NCI-H524 treated with DMSO at 0.1 percent for 48 hours (cell line): ENCODE measurements around the gene CIP2A.

Experiments
- DNase-seq: peaks from one replicate; lab custom pipeline; 2025; lab: John Stamatoyannopoulos, UW

CIP2A gene

DNA sequence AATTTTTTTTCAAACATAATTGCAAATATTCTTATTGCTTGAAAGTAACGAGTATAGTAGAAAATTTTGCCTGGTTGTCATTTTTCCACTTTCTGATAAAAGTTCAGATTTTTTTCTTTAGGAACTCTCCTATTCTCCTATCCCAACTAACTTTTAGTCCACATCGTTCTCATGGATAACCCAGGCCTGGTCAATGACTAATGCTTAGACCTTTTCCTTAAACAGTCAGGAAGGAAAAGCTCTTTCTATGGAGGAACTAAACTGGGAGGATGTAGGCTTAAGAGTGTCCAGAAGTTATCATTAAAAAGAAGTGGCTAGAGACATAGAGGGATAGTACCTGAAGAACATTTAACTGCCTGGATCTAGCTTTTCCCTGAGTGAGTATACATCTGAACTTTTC lies 26.7 kb downstream of the CIP2A start:
- DNase-seq: no peak

DNA sequence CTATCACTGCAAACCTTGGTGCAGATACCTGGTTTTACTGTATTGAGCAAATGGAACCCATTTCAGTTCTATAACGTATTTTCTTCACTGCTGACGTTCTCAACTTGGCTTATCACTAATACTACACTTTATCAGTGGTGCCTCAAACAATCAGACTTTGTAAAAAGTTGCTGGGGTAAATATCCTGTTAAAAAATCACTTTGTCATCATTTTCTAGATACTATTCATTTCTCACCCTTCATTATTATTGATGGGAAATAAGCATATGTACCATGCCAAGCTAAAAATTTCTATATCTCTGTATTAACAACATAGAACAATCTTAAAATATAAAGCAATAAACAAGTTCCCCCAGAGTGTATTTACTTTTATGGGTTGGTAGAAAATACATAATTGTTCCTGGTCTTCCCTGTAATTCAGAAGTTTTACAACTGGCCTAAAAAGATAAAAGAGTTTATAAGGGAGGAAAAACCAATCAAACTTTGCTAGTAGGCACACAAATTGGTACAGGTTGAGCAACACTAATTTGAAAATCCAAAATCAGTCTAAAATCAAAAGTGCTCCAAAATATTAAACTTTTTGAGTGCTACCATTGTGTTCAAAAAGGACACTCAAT lies 33.2 kb downstream of the CIP2A start:
- no peak for DNase-seq

DNA sequence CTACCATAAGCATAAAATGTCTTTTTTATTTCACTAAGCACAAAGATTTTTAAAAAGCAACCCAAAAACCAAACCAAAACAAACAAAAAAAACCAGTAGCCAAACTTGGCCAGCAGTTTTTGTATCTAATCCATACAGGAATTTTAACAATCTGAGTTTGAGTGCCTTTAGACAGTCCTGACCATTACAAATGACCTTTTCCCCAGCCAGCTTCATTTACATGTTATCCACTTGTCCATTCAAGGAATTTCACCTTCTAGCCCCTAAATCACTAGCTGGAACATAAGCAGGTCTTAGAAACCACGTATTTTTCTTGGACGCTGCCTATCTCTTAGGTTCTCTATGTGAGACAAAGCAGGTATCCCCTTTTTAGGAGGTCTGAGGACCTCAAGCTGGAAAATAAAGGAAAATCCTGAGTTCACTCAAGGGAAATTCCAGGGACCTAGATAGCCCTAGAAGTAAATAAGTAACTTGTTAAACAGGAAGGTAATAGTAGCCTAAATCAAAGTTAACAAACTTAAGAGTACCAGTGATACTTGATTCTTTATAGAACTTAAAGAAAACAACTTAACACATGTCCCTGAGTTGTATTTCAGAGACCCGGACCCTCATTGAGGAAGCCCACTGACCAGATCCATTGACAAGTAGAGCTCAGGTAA lies 34.2 kb downstream of the CIP2A start:
- no peak for DNase-seq

DNA sequence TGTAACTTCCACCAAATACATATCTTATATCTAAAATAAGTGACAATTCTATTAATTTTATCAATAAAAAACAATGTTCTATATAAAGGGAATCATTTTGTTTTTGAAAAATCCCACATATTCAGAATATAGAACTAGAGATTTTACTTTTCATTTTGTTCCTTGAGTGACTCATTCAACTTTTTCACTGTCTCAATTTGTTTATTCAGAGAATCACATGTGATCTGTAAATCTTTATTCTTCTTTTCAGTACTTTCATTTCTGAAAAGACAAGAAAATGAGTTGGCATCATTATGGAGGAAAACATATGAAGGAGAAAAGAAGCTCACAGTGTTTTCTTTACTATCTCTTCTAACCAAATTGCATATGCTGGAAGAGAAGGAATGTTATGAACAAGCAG lies 35.0 kb downstream of the CIP2A start:
- DNase-seq: no peak

DNA sequence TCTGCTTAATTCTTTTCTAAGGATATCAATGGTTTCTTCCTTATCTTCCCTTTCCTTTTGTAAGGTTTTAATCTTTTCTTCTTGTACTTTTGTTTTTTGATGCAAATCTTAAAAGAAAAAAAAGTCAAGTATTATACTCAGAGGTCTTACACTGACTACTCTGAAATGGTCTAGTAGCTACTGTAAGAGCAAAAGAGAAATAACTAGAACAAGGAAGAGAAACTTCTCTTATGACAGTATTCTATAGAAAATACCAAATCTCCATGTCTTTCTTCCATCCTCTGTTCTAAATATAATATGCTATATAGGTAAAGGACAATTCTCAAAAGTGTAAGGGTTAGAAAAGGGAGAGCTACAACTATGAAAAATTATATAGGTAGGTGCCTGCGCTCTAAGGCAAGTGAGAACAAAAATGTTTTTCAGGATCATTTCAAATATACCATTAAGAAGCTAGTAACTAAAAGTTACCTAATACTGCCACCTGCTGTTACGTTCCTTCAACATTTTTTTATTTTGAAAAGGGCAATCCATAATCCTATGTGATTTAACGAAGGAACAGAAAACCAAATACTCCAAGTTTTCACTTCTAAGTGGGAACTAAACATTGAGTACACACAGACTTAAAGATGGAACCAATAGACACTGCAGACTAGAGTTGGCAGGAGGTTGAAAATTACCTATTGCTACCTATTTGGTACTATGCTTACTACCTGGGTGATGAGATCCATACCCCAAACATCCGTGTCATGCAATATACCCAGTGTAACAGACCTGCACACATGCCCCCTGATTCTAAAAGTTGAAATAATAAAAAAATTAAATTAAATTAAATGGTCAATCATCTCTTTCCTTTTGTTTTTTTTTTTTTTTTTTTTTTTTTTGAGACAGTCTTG lies 36.7 kb downstream of the CIP2A start:
- peak; percentile 20 for DNase-seq

DNA sequence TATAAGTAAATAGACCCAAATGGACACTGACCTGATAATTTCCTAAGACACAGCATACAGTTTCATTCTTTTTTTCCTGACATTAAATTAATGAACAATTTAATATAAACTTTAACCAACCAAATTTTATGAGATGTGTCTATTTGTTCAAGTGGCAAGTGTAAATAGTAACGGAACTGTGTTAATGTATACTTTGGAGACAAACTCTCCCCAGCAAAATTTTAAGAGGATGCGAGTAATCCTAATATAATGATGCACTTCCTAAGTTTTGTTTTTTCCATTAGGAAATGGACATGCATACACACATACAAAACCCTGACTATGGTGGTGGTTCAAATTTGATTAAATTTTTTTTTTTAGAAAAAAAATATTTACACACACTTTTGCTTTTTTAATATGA lies 40.4 kb downstream of the CIP2A start:
- no peak for DNase-seq

DNA sequence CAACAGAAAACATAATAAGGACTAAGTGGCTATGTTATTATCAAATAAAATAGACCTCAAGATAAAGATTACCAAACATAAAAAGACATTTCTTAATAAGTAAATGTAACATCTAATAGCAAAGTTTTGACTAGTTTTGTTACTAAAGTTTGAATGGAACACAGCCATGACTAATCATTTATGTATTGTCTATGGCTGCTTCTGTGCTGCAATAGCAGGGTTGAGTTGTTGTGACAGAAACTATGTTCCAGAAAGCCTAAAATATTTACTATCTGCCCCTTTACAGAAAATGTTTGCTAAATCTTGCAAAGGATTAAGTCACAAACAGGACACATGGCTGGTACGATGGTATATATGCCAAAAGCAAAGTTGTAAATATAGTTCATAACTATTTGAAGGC lies 40.9 kb downstream of the CIP2A start:
- DNase-seq: no peak

DNA sequence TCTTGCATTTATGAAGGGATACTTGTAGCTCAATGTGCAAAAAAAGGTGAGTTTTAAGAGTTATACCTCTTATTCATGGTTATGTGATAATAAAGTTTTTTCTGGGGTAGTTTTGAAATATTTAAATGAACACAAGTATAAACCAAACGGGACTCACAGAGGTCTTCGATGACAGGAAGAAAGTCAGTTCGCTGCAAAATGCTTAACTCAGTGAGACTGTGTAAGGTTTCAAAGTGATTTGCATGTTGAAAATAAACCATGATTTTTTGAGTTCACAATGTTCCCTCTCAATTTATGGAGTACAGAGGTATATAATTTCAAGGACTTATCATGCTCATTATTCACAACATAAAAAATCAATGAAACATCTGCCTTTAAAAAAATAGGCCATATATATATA lies 42.5 kb downstream of the CIP2A start:
- DNase-seq: no peak

DNA sequence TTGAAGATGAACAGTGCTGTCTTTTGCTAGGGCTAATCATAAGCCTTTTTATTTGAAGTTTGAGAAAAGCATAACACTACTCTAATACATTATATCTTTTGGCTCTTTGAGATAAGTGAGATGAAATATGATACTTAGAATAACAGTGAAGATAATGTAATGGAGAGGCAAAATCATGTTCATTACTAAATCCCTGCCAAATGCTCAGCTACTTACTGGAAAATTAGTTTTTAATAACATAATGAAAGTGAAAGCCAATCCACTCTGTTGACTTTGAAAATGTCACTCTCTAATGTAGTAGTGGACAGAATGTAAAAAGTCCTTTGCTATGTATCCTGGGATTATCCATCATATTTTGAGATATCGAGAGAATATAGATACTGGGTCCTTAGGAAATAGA lies 43.0 kb downstream of the CIP2A start:
- DNase-seq: peak; percentile 61

DNA sequence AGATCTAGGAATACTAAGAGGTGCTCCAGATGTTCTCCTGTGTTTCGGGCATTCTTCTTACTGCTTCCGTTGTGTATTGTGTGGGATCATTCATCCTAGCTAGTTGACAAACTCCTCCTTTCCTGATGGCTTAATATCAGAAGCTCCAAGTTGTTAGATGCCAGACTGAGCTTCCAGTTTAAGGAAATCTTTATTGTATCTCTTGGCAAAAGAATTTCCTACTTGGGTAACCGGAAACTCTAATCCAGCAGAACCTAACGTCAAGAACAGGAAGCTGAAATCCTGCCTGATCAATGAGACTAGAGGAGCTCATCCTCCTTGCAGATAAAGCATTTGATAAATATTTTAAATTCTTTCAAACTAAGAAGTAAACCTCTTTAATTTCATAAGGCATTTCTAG lies 51.2 kb downstream of the CIP2A start:
- DNase-seq: no peak

DNA sequence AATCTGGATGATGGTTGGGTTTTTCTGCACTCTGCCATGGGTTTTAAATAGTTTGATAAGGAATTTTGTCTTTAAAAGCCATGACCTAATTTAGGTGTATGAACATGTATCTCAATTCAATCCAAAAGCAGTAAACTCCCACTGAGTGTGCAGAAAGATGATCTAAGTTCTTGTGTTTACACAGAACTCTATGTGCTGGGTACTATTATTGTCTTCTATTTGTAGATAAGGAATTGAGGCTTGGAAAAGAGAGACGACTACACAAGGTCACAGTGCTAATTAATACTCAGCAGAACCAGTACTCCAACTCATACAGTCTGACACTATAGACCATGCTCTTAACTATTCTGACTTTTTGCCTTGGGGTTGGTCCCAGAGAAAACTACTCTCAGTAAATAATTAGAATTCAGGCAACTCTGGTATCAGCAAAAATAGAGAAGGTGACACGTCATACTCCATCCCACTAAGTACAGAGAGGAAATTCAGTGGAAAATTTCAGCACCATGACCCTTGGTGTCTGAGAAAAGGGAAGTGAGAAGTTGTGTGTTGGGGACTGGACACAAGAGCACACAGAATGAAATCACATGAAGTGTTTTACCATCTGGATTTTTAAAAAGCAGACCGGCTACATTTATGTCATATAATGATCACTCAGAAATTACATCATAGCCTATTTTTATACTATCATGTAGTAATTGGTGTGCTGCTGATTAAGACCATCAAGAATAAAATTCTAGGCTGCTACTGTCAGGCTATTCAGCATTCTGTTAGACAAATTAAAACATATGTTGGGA lies 60.6 kb downstream of the CIP2A start:
- DNase-seq: no peak

DNA sequence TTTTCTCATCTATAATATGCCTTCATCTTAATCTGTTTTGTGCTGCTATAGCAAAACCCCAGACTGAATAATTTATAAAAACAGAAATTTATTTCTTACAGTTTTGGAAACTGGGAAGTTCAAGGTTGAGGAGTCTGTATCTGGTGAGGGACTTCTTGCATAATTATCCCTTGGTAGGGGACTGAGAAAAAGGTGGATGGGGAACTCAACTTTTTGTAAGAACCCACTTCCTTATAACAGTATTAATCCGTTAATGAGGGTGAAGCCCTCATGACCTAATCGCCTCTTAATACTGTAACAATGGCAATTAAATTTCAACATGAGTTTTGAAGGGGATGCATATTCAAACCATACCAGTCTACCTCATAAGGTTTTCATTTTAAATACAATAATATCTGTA lies 61.4 kb downstream of the CIP2A start:
- no peak for DNase-seq

DNA sequence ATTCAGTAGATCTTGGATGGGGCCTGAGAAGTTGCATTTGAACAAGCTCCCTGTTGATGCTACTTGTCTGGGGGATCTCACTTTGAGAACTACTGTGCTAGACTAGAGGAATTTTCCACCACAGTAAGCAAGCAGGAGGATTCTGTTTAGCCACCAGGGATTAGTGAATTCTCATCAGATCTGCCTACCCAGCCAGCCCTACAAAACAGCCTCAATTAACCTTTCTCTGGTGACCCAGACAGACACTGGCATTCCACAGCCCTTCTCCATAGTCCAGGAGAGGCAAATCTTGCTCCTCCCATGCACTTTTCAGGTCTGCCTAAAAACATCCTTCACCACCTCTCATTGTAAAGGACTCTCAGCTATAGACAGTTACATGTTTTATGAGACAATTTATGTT lies 62.1 kb downstream of the CIP2A start:
- DNase-seq: no peak

DNA sequence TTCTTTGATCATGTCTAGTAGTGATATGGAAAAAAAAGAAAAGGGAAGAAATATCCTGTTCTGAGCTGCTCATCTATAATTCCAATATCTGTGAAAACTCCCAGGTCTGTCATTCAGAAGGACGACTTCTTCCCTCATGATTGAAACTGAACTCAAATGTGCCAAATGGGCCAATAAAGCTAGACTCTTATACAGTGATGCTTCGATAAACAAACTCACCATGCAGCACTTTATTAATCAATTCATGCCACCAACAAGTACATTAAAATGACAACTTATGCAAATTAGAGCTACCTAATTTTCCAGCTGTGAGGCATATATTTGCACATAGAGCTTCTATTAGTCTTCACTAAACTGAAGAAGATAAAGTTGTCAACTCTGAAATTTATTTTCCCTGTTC lies 63.3 kb downstream of the CIP2A start:
- no peak for DNase-seq

DNA sequence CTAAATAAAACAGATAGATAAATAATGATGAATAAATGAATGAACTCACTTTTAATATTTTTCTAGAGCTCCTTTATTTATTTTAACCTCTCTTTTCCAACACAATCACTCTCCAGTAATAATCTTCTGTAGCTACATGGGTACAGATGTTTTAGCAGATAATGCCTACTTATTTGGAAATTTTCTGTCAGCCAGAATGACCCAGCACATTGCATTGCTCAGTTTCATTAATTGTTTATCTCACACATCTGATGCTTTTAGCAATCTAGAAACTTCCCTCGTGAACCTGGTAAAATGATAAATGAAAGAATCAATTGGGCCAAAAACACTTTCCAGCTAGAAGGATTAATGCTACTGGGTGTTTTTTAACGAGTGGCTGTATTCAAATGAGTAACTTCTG lies 64.0 kb downstream of the CIP2A start:
- DNase-seq: no peak

DNA sequence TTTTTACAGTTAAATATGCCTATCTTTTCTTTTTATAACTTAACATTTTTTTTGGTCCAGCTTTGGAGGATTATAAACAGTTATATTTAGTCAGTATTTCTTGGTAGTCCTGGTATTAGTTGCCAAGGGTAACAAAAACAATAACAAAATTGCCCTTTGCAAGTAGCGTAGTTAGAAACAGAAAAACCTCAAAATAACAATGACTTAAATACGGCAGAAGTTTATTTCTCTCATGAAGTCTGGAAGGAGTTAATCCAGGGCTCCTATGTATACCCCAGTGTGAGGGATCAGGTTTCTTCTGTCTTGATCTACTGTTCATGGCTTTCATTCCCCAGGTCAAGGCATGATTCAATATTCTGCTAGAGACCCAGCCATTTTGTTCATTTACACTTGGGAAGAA lies 64.7 kb downstream of the CIP2A start:
- no peak for DNase-seq

DNA sequence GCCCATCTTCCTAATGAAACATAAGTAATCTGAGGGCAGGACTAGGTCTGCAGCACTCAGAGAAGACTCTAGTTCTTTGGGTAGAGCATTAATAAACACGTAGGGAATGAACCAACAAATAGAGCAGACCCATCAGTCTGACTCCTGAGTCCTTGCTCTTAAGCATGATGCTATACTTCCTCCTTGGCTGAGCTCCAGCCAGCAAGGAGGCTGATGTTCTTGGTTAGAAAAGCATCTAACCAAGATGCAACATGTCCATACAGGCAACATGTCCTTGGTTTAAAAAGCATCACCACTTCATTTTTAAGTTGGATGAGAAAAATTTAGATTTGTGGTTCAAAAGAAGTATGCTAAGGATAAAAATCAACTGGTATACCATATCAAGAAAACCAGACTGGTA lies 70.3 kb downstream of the CIP2A start:
- no peak for DNase-seq

DNA sequence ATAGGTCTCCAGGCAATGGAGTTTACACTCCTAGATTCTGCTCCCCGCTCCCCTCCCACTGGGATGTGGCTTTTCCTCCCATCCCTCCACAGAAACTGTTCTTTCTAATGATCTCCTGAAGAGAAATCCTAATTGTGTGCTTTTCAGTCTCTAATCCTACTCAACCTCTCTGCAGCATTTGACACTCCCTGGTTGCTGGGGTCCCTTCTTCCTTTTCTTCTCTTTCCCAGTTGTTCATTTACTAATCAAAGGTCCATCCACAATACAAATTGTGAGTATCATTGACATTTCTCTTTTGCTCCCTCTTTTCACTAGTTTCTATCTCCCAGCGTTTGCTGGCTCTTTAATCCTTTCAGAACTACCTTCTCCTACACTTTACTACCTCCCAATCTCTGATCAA lies 72.4 kb downstream of the CIP2A start:
- DNase-seq: no peak

DNA sequence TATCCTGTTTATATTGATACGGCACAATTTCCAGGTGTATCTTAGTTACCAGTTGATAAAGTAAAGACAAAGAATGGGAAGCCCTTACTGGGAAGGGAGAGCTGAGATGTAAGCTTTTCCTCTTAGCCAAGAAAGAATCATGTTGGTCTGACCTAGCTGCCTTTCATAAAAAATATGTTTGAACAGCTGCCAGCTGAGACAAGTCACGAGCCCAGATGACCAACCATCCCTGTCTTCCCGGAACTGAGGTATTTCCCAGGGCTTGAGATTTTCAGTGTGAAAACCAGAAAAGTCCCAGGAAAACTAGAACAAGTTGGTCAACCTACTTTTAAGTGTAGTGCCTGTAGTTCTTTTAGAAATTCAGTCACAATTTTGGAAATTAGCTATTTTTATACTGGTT lies 75.3 kb downstream of the CIP2A start:
- no peak for DNase-seq

DNA sequence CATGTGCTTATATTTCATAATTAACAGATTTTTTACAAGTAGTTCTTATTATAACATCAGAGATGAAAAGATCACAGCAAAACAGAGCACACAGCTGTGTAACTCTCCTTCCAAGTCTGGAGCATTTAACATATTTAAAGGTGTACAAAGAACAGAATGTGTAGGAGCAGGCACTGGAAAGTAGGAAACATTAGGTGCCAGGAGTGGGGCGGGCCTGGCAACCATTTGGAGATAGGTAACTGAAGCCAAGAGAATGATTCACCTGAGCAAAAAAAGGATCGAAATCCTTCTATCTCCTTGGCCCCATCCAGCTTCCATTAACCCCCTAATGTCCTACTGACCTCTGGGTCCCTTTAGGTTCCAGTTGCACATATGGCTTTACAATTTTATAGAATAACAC lies 76.6 kb downstream of the CIP2A start:
- no peak for DNase-seq

DNA sequence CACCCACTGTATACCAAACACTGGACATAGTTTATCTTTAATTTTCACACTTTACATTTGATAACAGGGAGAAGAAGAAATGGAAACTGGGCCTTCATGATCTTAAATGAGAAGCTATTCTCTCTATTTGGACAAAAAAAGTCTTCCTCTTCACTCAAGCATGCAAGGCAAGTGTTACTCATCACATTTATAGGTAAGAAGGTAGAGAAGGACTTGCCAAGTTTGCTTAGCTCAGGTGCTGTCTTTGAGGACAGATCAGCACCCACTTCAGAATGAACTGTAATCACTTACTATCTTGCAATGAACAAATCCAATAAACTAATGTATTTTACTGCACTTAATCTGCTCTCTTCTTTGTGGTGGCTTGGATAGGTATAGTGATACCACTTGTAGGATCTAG lies 77.7 kb downstream of the CIP2A start:
- DNase-seq: no peak

DNA sequence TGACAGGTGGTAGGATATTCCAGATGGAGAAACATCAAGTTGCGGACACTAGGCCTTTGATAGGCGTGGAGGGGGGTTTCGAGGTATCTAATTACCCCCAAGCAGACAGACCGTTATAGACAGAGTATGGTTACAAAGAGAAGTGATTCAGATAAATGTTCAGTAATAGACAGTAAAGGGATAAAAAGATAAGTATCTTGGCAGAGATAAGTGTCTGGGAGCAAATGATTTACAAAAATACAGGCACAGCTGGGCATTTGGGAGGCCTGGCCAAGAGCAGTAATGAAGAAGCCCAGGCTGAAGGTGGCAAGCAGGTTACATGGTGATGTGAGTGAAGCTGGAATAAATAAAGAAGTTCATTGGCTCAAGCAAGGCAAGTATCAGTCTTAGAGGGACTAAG lies 78.2 kb downstream of the CIP2A start:
- DNase-seq: peak; percentile 94

DNA sequence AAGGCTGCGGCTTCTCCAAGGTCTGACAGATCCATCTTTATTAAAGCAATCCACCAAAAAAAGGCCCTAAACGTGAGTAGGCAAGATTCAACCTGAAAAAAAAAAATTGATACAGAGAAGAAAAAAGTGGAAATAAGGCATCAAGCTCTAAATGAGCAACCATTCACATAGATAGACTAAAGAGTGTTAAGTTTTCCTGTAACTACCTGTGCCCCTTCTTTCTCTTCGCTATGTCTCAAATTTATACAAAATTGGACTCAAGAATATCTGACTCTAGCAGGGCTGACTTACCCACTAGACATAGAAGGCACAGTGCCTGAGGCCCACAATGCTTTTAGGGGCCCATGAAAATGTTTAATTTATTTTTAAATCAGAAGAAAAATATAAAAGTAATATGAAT lies 78.7 kb downstream of the CIP2A start, which contains the start of gene MYH15:
MYH15 (minus strand) TSS at position 101 of the 400 bp plus-strand sequence; CDS start at position 35, 66 bp downstream.
- DNase-seq: no peak
